IPS DF 4.7 (cell line): ENCODE results near the gene UCK2.

Experiments used
- DNase-seq: peaks from one replicate; pipeline ENCODE4 v3.0.0-alpha.2; 2013; ENCODE audit warnings: low spot score; ENCODE audit errors: extremely low read depth

The UCK2 gene

DNA sequence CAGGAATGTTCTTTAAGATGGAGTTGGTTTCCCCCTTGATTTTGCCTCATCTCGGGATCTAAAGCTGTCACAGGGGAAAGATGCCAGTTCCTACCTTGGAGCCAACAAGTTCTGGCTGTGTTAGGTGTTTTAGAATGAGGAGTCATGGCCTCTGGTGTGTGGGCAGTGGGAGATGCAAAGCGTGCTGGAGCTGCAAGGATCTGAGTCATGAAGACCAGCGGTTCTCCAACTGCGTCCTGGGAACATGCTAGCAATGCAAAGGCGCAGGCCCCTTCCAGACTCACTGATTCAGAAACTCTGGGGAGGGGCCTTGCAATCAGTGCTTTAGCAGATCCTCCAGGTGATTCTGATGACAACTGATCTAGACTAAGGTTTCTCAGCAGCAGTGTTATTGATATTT is 109.1 kb downstream of the UCK2 start:
- DNase-seq, result no peak

DNA sequence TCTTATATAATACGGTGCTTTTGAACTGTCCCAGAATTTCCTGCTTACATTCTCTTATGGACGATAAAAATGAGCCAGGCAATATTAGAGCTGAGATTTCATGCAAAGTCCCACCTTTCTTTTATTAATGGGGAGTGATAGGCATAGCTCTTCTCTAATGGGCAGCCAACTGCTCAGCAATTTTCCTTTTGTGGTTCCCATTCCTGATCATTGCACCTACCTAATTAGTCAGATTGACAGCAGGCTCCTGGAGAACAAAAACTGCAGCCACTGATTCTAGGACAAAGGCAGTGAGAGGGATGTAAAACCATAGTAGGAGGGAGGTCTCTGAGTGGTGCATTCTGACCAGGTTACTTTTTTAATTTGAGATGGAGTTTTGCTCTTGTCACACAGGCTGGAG is 110.4 kb downstream of the UCK2 start:
- DNase-seq, result no peak

DNA sequence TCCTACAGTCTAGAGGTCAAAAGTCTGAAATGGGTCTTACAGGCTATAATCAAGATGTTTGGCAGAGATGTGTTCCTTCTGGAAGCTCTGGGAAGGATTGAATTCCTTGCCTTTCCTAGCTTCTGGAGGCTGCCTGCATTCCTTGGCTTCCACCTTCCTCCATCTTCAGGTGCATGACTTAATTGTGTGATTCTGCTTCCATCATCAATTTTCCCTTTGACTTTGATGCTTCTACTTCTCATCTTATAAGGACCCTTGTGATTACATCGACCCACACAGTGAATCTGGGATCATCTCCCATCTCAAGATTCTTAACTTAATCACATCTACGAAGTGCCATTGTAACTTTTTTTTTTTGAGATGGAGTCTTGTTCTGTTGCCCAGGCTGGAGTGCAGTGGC is 111.4 kb downstream of the UCK2 start:
- DNase-seq, result no peak

DNA sequence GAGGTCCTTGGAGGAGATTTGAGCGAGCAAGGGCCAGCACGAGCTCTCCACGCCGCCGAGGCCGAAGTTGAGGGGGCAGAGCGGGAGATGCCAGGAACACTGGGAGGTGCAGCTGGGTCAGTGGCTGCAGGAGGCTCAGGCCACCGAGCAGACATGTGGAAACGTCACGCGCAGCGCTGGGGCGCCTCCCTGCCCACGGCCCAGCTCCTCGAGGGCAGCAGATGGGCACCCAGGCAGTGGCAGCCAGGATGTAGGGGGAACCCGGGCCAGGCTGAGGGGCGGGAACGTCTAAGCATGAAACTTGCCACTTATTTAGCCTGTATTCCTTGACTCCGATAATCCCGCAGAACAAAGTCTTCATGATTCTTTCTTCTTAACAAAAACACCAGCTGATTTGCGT is 114.1 kb downstream of the UCK2 start:
- no peak for DNase-seq

DNA sequence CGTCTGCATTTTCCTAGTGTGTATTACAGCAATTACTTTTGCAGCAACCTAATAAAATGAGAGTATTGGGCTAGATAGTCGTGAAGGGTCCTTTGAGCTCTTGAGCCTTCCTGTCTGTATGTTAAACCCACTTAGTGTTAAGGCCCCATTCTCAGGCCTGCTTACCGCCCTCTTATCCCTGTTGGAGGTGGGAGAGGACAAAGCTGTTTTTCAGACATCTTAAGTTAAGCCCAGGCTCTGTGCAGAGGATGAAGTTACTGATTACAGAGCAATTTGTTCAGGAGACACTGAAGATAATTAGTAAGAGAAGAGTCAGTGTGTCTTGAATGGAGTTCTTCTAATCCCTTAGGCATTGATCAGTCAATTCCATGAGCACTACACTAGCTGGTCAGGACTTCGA is 114.6 kb downstream of the UCK2 start:
- no peak for DNase-seq

DNA sequence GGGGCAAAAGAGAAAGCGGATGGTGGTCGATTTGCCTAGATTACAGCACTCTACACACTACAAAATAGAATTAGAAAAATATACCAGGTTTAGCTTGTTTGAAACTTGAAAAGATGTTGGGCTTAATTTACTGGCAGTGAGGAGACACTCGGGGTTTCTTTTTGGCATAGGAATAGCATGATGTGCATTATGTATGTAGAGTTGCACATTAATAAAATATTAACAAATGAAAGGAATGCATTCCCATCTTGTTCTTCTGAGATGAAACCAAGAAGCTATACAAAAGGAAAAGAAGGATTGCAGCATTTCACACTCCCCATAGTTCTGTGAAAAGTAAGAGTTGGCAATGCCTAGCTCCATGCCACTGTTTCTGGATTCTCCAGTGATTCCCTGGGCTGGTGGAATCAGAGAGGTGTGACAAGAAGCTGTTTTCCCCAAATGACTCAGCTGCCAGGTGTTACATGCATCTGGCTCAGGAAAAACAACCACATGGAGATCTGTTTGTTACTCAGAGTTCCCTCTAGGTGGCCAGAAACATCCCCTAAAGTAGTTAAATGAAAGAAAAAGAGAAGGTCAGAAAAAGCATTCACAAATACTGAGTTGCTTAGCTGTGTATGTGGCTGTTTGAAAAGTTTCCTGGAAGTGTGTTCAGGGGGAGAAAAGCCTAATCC is 115.6 kb downstream of the UCK2 start:
- no peak for DNase-seq

DNA sequence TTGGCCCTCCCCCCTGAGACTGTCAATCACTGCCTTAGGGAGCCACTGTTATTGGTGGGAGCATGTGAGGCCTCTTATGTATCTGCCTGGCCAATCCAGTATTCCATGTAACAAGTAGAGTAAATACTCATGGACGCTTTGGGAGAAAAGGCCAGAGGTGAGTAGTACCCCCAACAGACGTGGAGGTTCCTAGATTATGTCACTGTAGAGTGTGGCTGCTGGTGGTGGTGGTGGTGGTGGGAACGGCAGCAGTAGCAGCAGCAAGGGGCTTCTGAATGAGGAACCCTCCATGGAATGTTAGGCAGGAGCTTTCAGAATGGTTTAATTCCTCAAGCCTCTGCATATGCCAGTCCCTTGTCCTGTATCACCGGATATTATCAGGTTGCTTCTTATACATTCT is 118.5 kb downstream of the UCK2 start:
- DNase-seq, result no peak

DNA sequence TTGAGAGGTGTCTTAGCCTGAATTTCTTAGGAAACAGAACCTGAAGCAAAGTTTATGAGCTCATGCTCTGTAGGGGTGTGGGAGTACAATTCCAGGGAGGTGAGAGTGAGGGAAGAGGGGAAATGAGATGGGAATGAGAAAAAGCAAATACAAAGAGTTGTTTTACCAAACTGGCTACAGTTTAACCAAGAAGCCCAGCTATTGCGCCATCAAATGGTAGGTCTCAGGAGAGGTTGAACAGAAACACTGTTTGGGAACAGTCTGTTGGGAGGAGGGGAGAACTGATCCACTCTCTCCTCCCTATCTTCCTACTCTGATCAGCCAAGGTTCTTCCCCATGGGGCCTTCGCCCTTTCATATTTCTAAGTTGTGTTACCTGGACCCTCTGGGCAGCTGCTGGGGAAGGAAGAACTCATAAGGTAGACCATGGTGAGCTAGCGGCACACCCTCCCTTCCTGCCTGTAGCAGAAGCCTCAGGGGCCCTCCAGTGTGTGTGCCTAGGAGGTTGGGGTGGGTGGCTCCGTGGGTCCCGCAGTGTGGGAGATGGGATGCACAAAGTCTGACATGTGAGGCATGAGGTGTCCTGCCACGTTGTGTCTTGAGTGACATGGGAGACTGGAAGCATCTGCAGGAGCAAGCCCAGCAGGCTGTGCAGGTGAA is 120.5 kb downstream of the UCK2 start:
- DNase-seq, result no peak

DNA sequence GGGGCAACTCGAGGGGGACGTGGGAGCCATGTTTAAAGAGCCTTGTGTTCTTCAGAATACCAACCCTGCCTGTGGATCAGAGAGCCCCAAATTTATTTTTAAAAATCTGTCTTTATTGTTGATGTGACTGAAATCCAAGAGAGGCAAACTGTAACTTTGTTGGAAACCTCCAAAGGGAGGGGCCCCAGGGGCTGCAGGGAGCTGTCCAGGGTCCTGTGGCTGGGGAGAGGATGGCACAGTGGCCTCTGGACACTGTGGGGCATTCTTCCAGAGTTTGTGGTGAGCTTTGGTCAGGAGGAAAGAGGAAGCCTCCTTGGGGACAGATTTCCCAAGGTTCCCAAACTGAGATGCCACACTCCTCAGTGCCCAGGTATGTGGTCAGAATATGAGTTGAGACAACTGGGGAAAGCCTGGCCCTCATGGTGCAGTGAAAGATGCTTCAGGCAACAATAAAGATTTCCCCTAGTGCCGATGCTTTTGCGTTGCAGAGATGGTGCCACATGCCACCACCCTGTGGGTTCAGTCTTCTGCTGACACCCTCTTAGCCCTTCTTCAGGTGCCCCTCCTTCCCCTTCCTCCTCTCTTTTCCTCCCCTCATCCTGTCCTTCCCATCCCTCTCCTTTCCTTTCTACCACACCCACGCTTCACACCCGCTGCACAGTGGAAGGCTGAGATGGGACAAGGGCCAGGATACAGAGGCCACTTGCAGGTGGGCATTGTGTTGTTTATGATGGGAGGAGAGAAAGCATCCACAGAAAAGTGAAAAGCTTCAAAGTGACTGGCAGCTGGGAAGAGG is 122.1 kb downstream of the UCK2 start:
- DNase-seq, result no peak

DNA sequence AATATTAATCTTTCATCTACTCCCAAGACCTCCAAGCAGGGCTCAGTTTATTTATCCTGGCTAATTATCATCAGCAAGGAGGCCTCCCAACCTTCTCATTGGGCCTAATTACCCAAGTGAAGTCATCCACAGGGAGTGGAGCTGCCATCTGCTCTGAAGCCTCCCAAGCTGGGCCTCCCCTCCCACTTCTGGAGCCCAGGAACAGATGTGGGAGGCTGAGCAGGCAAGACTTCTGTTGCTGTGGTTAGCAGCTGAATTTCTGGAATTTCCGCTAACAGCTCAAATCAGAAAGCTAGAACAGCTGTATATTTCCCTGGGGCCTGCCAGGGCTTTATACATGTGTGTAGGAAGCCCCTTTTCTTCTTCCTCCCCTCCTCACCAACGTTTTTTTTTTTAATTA is 127.5 kb downstream of the UCK2 start:
- DNase-seq, result no peak

DNA sequence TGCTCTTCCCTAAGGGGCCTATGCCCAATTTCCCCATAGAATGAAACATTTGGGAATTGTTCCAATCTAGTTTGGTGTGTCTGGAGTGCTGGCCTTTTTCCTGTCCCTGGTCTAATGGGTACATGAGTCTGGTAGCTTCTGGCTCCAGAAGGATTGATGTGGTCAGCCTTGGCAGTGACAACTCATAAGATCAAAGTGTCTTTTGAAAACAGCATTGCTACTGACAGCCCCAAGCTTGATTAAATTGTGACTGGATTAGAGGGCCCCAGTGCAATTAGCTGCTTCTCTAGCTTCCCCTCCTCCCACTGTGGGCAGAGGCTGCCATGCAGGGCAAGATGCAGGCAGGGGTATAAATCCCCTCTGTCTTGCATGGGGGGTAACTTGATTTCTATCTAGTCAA is 130.9 kb downstream of the UCK2 start:
- DNase-seq, result no peak

DNA sequence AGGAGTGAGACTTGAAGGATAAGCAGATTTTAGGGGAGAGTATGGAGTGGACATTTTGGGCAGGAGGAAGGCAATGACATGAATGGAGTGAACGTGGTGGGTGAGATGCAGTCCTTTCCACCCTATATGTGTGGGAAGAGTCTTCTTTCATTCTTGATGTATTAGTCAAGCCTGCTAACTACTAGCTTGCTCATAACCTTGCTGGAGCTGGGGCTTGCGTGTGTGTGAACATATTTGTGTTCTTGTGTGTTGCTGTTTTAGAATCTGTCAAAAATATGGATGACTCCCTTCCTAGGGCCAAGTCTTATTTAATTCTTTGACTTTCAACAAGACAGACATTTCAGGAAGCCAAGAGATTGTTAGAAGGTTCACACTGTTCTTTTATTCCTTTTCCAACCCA is 132.7 kb downstream of the UCK2 start:
- DNase-seq, result no peak

DNA sequence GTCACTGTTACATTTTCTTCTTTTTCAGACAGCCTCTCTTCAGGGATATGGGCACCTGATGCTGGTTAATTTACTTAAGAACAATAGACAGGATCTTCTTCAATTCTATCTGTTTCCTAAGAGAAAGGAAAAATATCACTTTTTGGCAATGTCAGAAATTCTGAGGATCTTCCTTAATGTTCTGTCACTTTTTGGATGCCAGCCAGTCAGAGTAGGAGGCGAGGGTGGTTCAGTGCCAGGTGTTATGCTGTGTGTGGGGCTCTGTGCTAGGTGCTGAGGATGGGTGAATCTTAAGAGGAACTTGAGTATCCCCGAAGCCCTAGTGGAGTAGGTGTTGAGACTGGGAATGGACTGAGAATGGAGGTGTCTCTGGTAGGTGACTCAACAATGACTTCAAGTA is 133.5 kb downstream of the UCK2 start:
- no peak for DNase-seq
